Epithelial cell of proximal tubule (primary cell): ENCODE measurements around the gene ARFIP1. TPM values are rescaled to one million over a fixed set of nuclear protein-coding genes. Genes with fewer than 3 reads are reported as not detected.

ENCODE experiments used
- DNase-seq: peaks from one replicate; pipeline ENCODE4 v3.0.0-alpha.2; 2011; ENCODE audit warnings: low read depth
- H3K4me3 ChIP-seq: 2 replicates; pipeline ENCODE4 v1.5.1; 2011; ENCODE audit warnings: low read depth, mild to moderate bottlenecking, low read length
- total RNA-seq: library from RNA; depleted of rRNA; stranded (reverse); fragments of >200 nt; gene quantifications from 2 replicates; pipeline ENCODE4 v1.2.3, GENCODE V29; 2015
- TF ChIP-seq, protein P1 (sequence below): conservative IDR thresholded peaks from 2 replicates; pipeline ENCODE4 v1.5.1; 2012; ENCODE audit warnings: low read depth, mild to moderate bottlenecking, low read length

The ARFIP1 gene
- total RNA-seq, 1 donor from 2014 or later = 29.1 TPM

DNA sequence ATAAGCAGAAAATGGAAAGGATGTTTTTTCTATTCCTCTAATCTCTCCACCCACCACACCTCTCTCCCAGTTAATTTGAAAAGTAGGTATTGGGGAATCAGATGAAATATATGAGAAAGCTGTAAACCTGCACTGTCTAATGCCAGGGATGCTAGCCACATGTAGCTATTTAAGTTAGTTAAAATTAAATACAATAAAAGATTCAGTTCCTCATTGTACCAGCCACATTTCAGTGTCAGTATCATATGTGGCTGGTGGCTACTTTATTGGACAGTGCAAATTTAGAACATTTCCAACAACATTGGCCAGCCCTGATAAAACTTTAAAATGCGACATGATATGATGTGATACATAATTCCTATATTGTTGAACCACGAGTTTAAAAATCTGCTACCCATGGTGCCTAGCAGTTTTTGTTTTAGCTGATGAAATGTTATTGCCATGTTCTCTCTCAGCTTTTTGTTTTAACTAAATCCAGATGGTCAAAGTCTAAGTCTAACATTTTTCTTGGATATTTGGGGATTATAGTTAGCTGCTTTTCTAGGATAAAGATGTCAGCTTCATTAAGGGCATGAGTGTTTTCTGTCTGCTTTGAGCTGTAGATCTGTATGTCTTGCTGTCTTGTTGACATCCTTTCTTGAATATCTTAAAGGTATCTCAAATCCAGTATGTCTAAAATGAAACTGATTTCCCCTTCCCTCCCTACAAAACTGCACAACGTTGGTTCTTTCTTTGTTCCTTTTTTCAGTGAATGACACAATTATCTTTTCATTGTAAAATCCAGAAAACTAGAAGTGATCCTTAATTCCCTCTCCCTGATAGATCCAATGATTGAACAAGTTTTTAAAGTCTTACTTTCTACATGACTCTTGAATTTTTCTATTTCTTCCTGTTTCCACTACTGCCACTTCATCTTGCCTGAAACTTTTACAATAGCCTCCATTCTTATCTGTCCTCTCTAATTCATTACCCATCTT lies 6.2 kb downstream of the ARFIP1 start:
- H3K4me3 ChIP-seq = no peak overlapping the region
- TF ChIP-seq, protein P1, sequence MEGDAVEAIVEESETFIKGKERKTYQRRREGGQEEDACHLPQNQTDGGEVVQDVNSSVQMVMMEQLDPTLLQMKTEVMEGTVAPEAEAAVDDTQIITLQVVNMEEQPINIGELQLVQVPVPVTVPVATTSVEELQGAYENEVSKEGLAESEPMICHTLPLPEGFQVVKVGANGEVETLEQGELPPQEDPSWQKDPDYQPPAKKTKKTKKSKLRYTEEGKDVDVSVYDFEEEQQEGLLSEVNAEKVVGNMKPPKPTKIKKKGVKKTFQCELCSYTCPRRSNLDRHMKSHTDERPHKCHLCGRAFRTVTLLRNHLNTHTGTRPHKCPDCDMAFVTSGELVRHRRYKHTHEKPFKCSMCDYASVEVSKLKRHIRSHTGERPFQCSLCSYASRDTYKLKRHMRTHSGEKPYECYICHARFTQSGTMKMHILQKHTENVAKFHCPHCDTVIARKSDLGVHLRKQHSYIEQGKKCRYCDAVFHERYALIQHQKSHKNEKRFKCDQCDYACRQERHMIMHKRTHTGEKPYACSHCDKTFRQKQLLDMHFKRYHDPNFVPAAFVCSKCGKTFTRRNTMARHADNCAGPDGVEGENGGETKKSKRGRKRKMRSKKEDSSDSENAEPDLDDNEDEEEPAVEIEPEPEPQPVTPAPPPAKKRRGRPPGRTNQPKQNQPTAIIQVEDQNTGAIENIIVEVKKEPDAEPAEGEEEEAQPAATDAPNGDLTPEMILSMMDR = no peak
- DNase-seq = no peak

DNA sequence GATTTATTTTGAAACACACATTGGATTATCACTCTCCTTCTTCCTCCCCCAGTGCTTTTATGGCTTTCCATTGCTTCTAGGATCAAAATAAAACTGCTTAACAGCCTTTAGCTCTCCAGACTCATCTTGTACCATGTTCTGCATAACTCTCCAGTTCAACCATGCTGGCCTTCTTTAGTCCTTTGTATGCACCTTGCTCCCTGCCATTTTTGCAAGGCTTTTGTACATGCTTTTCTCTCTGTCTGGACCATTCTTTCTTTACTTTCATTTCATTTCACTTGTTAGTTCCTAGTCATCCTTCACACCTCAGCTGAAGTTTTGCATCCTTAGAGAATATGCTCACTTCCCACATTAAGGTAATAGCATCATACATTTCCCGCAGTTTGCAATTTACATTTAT lies 6.9 kb downstream of the ARFIP1 start:
- no peak for DNase-seq
- TF ChIP-seq, protein P1 = no peak
- H3K4me3 ChIP-seq = no peak overlapping the region

DNA sequence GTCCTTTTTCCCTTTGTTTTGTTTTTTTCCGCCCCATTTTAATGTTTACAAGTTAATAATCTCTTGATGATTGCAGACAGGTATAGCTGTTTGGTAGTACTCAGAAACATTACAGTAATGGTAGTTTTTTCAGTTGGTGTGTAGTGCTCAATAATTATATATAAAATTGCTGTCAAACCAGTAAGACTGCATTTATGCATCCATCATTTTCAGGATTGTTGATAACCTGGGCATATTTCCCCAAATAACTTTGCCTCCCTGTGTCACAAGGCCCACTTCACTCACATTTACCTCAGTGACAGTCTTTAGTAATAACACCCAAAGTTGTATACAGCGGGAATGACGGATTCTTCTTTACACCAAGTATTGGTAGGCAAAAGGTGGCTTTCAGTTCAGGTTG lies 16.1 kb downstream of the ARFIP1 start:
- TF ChIP-seq, protein P1 = no peak
- H3K4me3 ChIP-seq = no peak overlapping the region
- no peak for DNase-seq

DNA sequence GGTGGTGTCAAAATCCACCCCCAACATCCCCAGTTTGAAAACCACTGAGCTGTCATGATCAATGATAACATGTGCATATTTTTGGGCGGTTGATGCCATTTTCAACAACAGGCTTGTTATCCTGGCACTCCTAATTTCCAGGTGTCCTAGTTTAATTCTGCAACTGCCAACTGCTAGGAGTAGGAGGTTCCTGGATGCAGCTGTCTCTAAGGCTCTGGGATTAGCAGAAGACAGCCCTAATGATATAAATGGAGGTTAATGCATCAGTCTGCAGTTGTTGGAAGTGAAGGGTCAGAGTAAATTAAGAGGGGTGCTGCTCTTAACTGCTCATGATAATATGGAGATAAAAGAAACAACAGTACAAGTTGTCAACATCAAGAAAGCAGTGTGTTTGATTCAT lies 23.8 kb downstream of the ARFIP1 start:
- TF ChIP-seq, protein P1 = no peak
- H3K4me3 ChIP-seq = no peak overlapping the region
- no peak for DNase-seq

DNA sequence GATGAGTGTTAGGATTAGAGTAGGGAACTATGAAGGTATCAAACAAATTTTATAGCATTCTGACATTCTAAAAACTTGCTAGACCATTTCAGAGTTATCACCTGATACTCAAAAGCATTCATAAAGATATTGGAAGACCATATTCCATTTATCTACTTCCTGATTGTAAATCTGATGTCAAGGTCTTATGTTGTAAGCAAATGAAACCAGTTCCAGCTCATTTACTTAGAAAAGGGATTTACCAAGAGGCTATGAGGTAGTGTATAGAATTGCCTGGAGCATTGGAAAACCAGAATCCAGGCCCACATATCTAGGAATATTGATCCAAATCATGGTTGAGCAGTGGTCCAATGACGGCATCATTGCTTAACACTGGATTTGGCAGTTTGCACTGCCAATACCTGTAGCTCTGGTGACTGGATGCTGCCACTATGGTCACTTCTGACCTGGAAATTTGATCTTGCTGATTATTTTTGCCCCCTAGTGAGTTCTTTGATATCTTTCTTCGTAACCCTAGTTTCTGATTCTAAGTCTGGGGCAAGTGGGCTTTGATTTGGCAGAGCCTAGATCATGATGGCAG lies 25.4 kb downstream of the ARFIP1 start:
- no peak for DNase-seq
- TF ChIP-seq, protein P1 = no peak
- no peak overlapping the region for H3K4me3 ChIP-seq

DNA sequence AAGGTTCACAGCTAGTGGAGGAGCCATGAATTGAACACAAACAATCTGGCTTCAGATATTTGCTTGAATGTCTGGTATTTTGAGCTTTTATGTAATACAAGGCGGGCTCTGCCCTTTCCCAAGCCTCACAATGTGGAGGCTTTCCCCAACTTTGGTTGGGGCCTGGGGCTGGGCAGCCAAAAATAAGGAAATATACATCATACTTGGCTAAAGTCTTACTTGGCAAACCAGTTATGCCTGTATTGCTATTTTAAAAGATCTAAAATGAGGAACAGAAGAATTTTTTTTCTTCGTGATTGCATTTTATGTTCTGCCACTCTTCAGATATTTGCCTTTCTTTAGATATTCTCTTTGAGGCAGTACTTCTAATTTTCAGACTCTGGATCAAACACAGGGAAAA lies 26.1 kb downstream of the ARFIP1 start:
- TF ChIP-seq, protein P1 = no peak
- no peak for DNase-seq
- no peak overlapping the region for H3K4me3 ChIP-seq
